Transverse colon (tissue), 3 donors: ENCODE data around the gene CRIP2.

Experiments used
- POLR2A ChIP-seq: fragments of 450-650 bp; IDR thresholded peaks from one replicate; pipeline ENCODE4 v1.6.1; 2016; ENCODE audit warnings: antibody characterized with exemption, mild to moderate bottlenecking, moderate library complexity
- TF ChIP-seq, protein P1 (sequence below), 5 experiments: fragments of 200-600 bp in 3 of 5; fragments of 450-650 bp in 2 of 5; sonication (generic) in 3 of 5; IDR thresholded peaks; 1 replicate in 2 of 5; 2 replicates in 3 of 5; pipeline ENCODE4 v1.5.1; 2016 to 2017; ENCODE audit warnings: antibody characterized with exemption in 5 of 5, inconsistent platforms in 3 of 5, mild to moderate bottlenecking in 2 of 5, moderate library complexity in 1 of 5

DNA sequence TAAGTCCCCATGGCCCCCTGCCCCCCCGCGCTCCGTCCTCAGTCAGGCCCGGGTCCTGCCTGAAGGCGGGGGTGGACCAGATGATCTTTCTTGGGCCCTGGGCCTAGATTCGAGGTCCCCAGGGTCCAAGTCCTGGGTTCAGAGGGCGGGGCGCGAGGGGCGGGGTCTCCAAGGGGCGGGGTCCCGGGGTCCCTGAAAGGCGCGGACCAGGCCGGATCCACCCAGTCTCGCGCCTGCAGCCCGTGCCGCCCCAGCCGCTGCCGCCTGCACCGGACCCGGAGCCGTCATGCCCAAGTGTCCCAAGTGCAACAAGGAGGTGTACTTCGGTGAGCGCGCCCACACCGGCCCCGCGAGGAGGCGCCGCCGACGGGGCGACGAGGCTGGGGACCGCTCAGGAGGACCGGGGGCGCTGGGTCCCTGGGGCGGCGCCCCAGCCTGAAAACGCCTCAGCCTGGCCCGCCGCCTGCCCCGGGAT, 12.4 kb downstream of the CRIP2 start:
- TF ChIP-seq, protein P1, sequence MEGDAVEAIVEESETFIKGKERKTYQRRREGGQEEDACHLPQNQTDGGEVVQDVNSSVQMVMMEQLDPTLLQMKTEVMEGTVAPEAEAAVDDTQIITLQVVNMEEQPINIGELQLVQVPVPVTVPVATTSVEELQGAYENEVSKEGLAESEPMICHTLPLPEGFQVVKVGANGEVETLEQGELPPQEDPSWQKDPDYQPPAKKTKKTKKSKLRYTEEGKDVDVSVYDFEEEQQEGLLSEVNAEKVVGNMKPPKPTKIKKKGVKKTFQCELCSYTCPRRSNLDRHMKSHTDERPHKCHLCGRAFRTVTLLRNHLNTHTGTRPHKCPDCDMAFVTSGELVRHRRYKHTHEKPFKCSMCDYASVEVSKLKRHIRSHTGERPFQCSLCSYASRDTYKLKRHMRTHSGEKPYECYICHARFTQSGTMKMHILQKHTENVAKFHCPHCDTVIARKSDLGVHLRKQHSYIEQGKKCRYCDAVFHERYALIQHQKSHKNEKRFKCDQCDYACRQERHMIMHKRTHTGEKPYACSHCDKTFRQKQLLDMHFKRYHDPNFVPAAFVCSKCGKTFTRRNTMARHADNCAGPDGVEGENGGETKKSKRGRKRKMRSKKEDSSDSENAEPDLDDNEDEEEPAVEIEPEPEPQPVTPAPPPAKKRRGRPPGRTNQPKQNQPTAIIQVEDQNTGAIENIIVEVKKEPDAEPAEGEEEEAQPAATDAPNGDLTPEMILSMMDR (IDR thresholded peaks at IDR 0.05), result no peak
- TF ChIP-seq POLR2A, result peak; percentile 55
